Prostate gland (tissue), 2 donors: ENCODE measurements around the gene DCT. TPM values are rescaled to one million over a fixed set of nuclear protein-coding genes. Genes with fewer than 3 reads are reported as not detected.

Experiments used
- DNase-seq: peaks from one replicate; pipeline ENCODE4 v3.0.0-alpha.2; 2019; ENCODE audit warnings: low spot score
- H3K27ac ChIP-seq, 2 donors: fragments of 200-600 bp; sonication (generic); 2 replicates each; pipeline ENCODE4 v1.5.1; 2017 to 2019
- H3K27me3 ChIP-seq: fragments of 200-600 bp; sonication (generic); replicated peaks from 2 replicates; pipeline ENCODE4 v1.5.1; 2019; ENCODE audit not compliant: insufficient read depth
- H3K36me3 ChIP-seq, 2 donors: fragments of 200-600 bp; sonication (generic); 1 replicate in 1 of 2; 2 replicates in 1 of 2; pipeline versions ENCODE4 v1.5.1 to v1.8.1; 2017 to 2019
- H3K4me1 ChIP-seq: fragments of 200-600 bp; sonication (generic); replicated peaks from 2 replicates; pipeline ENCODE4 v1.5.1; 2019
- H3K4me3 ChIP-seq, 2 donors: fragments of 200-600 bp; sonication (generic); 2 replicates each; pipeline ENCODE4 v1.5.1; 2017 to 2019
- H3K9me3 ChIP-seq: fragments of 200-600 bp; sonication (generic); 2 replicates; pipeline ENCODE4 v1.5.1; 2017
- CTCF ChIP-seq, 4 experiments: fragments of 200-600 bp in 2 of 4; fragments of 450-650 bp in 2 of 4; sonication (generic) in 2 of 4; IDR thresholded peaks; 1 replicate in 3 of 4; 2 replicates in 1 of 4; pipeline ENCODE4 v1.5.1; 2016 to 2019; ENCODE audit warnings: antibody characterized with exemption in 4 of 4, mild to moderate bottlenecking in 2 of 4, moderate library complexity in 2 of 4
- POLR2A ChIP-seq: fragments of 450-650 bp; IDR thresholded peaks from one replicate; pipeline ENCODE4 v1.6.1; 2016; ENCODE audit warnings: antibody characterized with exemption, mild to moderate bottlenecking
- POLR2AphosphoS5 ChIP-seq: sonication (generic); formaldehyde crosslinking; IDR thresholded peaks from one replicate; pipeline ENCODE4 v1.6.1; 2017; ENCODE audit warnings: antibody characterized with exemption
- WGBS: methylation state at CpG from one replicate; pipeline ENCODE4 v1.1.5; 2018; 5-methylcytosine and 5-hydroxymethylcytosine counted together
- intact Hi-C: fragments of 100-400 bp; cut with DNase I; formaldehyde crosslinking; loops from one replicate; pipeline ENCODE4 v1.14.2; 2022
- total RNA-seq, 2 donors: library from RNA; depleted of rRNA; stranded (reverse); fragments of >200 nt; gene quantifications; one replicate each; pipeline ENCODE4 v1.1.0, GENCODE V29; 2016

Gene DCT
- total RNA-seq, 2 donors from 2014 or later = 0.55 to 3.4 TPM

DNA sequence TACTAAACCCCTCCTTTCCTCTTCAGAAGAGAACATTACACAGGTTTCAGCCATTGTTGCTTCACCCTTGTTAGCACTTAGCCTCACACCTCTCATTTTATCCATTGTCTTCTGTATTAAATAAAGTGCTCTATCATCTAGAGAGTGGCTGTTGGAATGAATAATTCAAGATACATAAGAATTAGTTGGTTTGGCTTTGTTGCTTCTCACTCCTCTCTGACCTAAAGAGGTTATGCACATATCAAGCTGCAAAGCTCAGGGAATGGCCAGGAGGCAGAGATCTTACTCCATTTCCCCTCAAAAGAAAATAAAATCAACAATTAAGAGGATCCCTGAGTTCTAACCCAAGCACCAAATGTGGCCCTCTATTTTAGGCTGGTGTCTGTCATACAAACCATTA, 79.7 kb downstream of the DCT start:
- Histone ChIP-seq H3K36me3 (no peaks in the 10 kb centered on the region), H3K27me3 (no peaks in the 10 kb centered on the region), H3K4me1 (no peaks in the 10 kb centered on the region), H3K4me3 (no peak overlapping the region), H3K9me3 (no peaks in the 10 kb centered on the region), H3K27ac (no peak overlapping the region)
- intact Hi-C loops = no loop called here
- no peak for DNase-seq
- TF ChIP-seq CTCF (IDR thresholded peaks at IDR 0.05) (no peak), POLR2A (no peak), POLR2AphosphoS5 (no peak)

- no peak for TF ChIP-seq POLR2AphosphoS5
- TF ChIP-seq POLR2A = no peak
- TF ChIP-seq CTCF (IDR thresholded peaks at IDR 0.05) = no peak
These were observed 83.6 kb downstream of the DCT start for GRCh38 chr13:94395860-94396259.

DNA sequence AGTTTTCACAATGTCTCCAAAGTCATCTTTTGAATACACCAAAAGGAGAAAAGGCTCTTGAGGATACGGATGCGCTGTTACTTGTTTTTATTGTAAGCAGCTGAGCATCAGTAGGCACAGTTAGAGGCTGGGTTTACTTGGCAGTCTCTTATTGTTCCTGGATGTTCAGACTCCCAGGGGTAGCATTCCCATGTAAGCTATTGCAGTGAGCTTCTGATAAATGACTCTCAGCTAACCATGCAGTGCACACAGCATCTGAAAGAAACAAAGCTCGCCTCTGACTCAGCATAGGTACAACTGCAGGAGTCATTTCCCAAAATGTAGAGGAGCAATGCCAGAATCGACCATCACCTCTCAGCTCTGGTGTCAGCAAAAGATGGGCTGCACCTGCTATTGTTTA, 84.8 kb downstream of the DCT start:
- no peaks in the 10 kb centered on the region for H3K27me3 ChIP-seq
- TF ChIP-seq POLR2AphosphoS5 = no peak
- no peak for TF ChIP-seq POLR2A
- TF ChIP-seq CTCF (IDR thresholded peaks at IDR 0.05) = no peak
- no peak overlapping the region for H3K27ac ChIP-seq
- no peak overlapping the region for H3K4me3 ChIP-seq
- no peak for DNase-seq
- no peaks in the 10 kb centered on the region for H3K9me3 ChIP-seq
- WGBS = 74% methylated on average over 4 of the region's 4 CpGs
- H3K36me3 ChIP-seq = no peaks in the 10 kb centered on the region
- intact Hi-C loops = no loop called here
- H3K4me1 ChIP-seq = no peaks in the 10 kb centered on the region

More at GRCh38 chr13:94395860-94396259, 83.6 kb downstream of the DCT start:
- 75% methylated on average over 5 of the region's 5 CpGs for WGBS
- Histone ChIP-seq H3K27me3 (no peaks in the 10 kb centered on the region), H3K4me1 (no peaks in the 10 kb centered on the region), H3K36me3 (no peaks in the 10 kb centered on the region), H3K27ac (no peak overlapping the region), H3K9me3 (no peaks in the 10 kb centered on the region), H3K4me3 (no peak overlapping the region)
- DNase-seq = no peak
- intact Hi-C loops = no loop called here

DNA sequence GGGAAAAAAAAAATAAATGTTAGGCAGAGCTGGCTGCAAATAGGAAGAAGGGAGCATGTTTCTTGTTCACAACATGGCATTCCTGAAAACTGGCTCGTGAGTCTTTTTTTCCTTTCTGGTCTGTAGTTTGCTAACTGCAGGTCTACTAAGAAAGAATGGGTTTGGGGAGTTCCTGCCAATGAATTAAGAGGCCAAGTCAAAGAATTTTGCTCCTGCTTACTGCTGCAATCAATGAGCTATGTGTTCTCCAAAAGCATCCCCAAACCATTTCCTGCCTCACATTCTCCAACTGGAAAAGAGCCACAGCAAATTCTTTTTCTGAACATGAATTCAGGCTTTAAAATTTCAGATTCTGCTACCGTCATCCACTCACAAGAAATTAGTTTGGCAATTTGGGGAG, 88.6 kb downstream of the DCT start:
- intact Hi-C loops = no loop called here
- WGBS = 41% methylated on average over 2 of the region's 2 CpGs

More for the DNA sequence above, 88.6 kb downstream of the DCT start:
- Histone ChIP-seq H3K4me3 (no peak overlapping the region), H3K4me1 (no peaks in the 10 kb centered on the region), H3K27me3 (no peaks in the 10 kb centered on the region), H3K27ac (no peak overlapping the region), H3K36me3 (no peaks in the 10 kb centered on the region), H3K9me3 (no peaks in the 10 kb centered on the region)
- no peak for DNase-seq
- TF ChIP-seq POLR2AphosphoS5 = no peak
- TF ChIP-seq POLR2A = no peak
- no peak for TF ChIP-seq CTCF (IDR thresholded peaks at IDR 0.05)
